Right atrium auricular region (tissue), 2 donors: ENCODE results near the gene ANAPC5. TPM values are rescaled to one million over a fixed set of nuclear protein-coding genes. Genes with fewer than 3 reads are reported as not detected.

Source experiments
- DNase-seq: peaks from one replicate; pipeline ENCODE4 v3.0.0-alpha.2; 2019; ENCODE audit warnings: low spot score
- H3K27ac ChIP-seq, 2 donors: fragments of 200-600 bp; sonication (generic); 1 replicate in 1 of 2; 2 replicates in 1 of 2; pipeline ENCODE4 v1.5.1; 2016 to 2019
- H3K27me3 ChIP-seq, 2 donors: fragments of 200-600 bp; sonication (generic); one replicate each; pipeline versions ENCODE4 v1.5.1 to v1.6.0; 2017 to 2019
- H3K36me3 ChIP-seq: fragments of 200-600 bp; sonication (generic); one replicate; pipeline ENCODE4 v1.5.1; 2016
- H3K4me1 ChIP-seq, 2 donors: fragments of 200-600 bp; sonication (generic); one replicate each; pipeline versions ENCODE4 v1.5.1 to v1.6.0; 2017 to 2019
- H3K4me3 ChIP-seq, 2 donors: fragments of 200-600 bp; sonication (generic); 1 replicate in 1 of 2; 2 replicates in 1 of 2; pipeline ENCODE4 v1.5.1; 2017 to 2019; ENCODE audit warnings: mild to moderate bottlenecking in 1 of 2, moderate library complexity in 1 of 2
- H3K9me3 ChIP-seq, 2 donors: fragments of 200-600 bp; sonication (generic); one replicate each; pipeline ENCODE4 v1.5.1; 2019
- total RNA-seq, 2 donors: library from RNA; depleted of rRNA; stranded (reverse); fragments of >200 nt; gene quantifications; one replicate each; pipeline ENCODE4 v1.1.0, GENCODE V29; 2016
- TF ChIP-seq, protein P1 (sequence below), 2 donors: fragments of 200-600 bp; sonication (generic); IDR thresholded peaks; one replicate each; pipeline ENCODE4 v1.5.1; 2019; ENCODE audit warnings: antibody characterized with exemption in 2 of 2

Gene ANAPC5
- total RNA-seq, 2 donors from 2014 or later: 54.6 to 63.1 TPM

DNA sequence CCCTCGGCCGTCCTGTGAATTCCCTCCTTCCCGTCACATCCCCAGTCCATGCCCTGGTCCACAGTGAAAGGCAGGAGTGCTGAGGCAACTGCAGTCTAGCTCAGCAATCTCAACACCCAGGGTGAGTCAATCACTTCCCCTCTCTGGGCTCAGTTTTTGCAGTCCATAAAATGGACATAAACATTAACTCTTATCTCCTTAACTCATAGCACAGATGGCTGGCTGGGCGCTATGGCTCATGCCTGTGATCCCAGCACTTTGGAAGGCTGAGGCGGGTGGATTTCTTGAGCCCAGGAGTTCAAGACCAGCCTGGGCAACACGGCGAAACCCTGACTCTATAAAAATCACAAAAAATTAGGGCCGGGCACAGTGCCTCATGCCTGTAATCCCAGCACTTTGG, 88.1 kb downstream of the ANAPC5 start:
- TF ChIP-seq, protein P1, sequence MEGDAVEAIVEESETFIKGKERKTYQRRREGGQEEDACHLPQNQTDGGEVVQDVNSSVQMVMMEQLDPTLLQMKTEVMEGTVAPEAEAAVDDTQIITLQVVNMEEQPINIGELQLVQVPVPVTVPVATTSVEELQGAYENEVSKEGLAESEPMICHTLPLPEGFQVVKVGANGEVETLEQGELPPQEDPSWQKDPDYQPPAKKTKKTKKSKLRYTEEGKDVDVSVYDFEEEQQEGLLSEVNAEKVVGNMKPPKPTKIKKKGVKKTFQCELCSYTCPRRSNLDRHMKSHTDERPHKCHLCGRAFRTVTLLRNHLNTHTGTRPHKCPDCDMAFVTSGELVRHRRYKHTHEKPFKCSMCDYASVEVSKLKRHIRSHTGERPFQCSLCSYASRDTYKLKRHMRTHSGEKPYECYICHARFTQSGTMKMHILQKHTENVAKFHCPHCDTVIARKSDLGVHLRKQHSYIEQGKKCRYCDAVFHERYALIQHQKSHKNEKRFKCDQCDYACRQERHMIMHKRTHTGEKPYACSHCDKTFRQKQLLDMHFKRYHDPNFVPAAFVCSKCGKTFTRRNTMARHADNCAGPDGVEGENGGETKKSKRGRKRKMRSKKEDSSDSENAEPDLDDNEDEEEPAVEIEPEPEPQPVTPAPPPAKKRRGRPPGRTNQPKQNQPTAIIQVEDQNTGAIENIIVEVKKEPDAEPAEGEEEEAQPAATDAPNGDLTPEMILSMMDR (IDR thresholded peaks at IDR 0.05): no peak
- no peak overlapping the region for H3K4me3 ChIP-seq
- no peaks in the 10 kb centered on the region for H3K9me3 ChIP-seq
- peaks cover 40% of the 10 kb centered on the region for H3K36me3 ChIP-seq
- no peak overlapping the region for H3K27ac ChIP-seq
- no peak for DNase-seq
- no peaks in the 10 kb centered on the region for H3K4me1 ChIP-seq
- H3K27me3 ChIP-seq: no peaks in the 10 kb centered on the region

DNA sequence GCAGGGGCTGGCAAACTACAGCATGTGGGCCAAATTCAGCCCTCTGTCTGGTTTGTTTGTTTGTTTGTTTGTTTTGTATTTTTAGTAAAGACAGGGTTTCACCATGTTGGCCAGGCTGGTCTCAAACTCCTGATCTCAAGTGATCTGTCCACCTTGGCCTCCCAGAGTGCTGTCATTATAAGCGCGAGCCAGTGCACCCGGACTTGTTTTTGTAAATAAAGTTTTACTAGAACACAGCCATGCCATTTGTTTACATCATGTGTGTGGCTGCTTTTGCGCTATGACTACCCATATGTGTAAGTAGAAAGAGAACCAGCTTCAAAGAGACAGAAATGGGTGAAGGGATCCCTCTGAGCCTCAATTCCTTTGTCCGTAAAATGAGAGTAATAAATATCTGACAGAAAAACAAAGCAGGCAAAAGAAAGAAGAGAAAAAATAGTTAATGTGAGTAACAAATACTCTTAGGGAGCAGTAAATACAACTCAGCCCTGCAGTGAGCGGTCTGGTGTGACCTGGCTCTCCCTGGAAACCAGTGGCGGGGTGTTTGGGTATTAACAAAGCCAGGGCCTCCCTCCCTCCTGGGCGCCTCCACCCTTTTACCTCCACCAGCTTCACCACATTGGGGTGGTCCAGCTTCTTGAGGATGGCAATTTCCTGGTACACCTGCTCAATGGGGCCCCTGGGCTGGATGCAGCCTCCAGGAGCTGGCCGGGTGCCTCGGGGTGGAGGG, 88.8 kb downstream of the ANAPC5 start:
- peaks cover 40% of the 10 kb centered on the region for H3K36me3 ChIP-seq
- no peaks in the 10 kb centered on the region for H3K9me3 ChIP-seq
- no peak overlapping the region for H3K27ac ChIP-seq
- H3K4me3 ChIP-seq: no peak overlapping the region
- no peaks in the 10 kb centered on the region for H3K27me3 ChIP-seq
- TF ChIP-seq, protein P1 (IDR thresholded peaks at IDR 0.05): no peak
- no peaks in the 10 kb centered on the region for H3K4me1 ChIP-seq
- no peak for DNase-seq

DNA sequence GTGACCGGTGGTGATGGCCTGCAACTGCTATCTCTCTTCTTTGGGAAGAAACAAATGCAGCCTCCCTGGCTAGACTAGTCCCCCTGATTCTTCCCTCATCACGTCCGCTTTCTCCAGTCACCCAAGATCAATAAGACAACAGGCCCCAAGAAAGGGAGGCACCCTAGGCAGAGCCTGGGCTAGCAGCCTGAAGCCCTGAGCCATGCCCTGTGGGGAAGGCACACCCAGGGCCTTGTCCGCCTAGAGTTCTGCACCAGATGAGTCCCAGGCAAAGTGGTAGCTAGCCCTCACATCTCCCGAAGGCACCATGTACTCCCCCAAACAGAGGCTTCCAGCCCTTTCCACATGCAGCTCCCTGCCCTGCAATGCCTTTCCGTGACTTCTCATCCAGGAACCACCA, 90.8 kb downstream of the ANAPC5 start:
- Histone ChIP-seq H3K36me3 (peaks cover 34% of the 10 kb centered on the region), H3K4me3 (no peak overlapping the region), H3K27me3 (no peaks in the 10 kb centered on the region), H3K27ac (no peak overlapping the region), H3K9me3 (no peaks in the 10 kb centered on the region), H3K4me1 (no peaks in the 10 kb centered on the region)
- TF ChIP-seq, protein P1 (IDR thresholded peaks at IDR 0.05): no peak
- no peak for DNase-seq

DNA sequence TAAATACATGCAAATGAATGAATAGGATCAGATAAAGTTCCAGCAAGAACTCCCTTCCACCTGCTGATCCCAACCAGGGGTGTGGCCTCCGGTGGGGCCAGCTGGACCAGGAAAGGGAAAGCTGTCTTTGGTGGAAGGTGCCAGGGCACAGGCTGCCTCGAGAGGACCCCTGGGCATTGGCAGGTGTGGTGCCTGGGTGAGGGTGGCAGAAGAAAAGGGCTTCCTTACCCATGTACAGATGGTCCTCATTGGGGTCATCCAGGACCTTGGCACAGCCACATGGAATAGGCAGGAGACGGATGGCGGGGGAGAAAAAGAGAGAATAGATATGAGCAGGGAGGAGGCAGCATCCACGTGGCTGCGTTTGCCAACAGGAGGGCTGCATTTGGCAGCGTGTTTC, 92.1 kb downstream of the ANAPC5 start:
- Histone ChIP-seq H3K36me3 (peaks cover 34% of the 10 kb centered on the region), H3K27me3 (no peaks in the 10 kb centered on the region), H3K9me3 (no peaks in the 10 kb centered on the region), H3K27ac (no peak overlapping the region), H3K4me1 (no peaks in the 10 kb centered on the region), H3K4me3 (no peak overlapping the region)
- TF ChIP-seq, protein P1 (IDR thresholded peaks at IDR 0.05): no peak
- no peak for DNase-seq

DNA sequence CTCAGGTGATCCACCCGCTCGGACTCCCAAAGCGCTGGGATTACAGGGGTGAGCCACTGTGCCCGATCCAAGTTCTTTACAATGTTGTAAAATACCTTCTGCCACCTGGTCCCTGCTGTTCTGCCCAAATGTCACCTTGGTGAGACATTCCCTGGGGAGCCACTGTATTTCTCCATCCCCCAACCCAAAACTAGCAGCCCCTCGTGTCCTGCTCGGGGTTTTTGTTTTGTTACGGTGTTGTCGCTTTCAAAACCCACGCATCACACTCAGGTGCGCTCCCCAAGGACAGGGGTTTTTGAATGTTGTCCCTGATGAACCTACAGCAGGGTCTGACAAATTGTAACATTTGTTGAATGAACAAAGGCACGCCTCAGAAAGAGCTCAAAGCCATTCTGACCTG, 93.1 kb downstream of the ANAPC5 start:
- Histone ChIP-seq H3K4me1 (no peaks in the 10 kb centered on the region), H3K27me3 (no peaks in the 10 kb centered on the region), H3K9me3 (no peaks in the 10 kb centered on the region), H3K36me3 (peaks cover 35% of the 10 kb centered on the region), H3K4me3 (no peak overlapping the region), H3K27ac (no peak overlapping the region)
- no peak for DNase-seq
- TF ChIP-seq, protein P1 (IDR thresholded peaks at IDR 0.05): no peak

Other genes starting within 250 kb of the ANAPC5 start
- gene P2RX7, start 219.5 kb downstream of the ANAPC5 start, total RNA-seq: 1 to 10 TPM; 1.3 to 1.9 TPM
- gene P2RX4, start 142.3 kb downstream of the ANAPC5 start, total RNA-seq: 10 to 100 TPM; 21.8 to 21.9 TPM
- 10 to 100 TPM; 14.4 to 16.9 TPM for gene CAMKK2, start 55.7 kb downstream of the ANAPC5 start, total RNA-seq
- 10 to 100 TPM; 15.9 to 32.5 TPM for gene RNF34, start 47.7 kb upstream of the ANAPC5 start, total RNA-seq
- 10 to 100 TPM in 1 of 2 donors, 1 to 10 TPM in 1; 9.5 to 10.8 TPM for gene KDM2B, start 228.6 kb upstream of the ANAPC5 start, total RNA-seq